T47D (cell line): ENCODE data around the gene PARD3.
A peak's percentile ranks its signal among the peaks of the same experiment; 100 is the strongest.

Experiments used
- DNase-seq, 2 experiments: peaks; one replicate each; pipeline versions ENCODE4 v3.0.0 to v3.0.0-alpha.2; 2011 to 2012; ENCODE audit warnings: low read depth in 1 of 2, low spot score in 1 of 2
- JUND ChIP-seq: IDR thresholded peaks from 2 replicates; pipeline ENCODE4 v1.6.1; 2012; ENCODE audit warnings: low read depth
- in situ Hi-C: cut with HindIII; loops from 2 replicates; pipeline ENCODE4 v1.10.0; 2016; ENCODE audit warnings: low sequenced_read_pairs, low pct_unique_long_range_greater_than_20kb

Gene PARD3

DNA sequence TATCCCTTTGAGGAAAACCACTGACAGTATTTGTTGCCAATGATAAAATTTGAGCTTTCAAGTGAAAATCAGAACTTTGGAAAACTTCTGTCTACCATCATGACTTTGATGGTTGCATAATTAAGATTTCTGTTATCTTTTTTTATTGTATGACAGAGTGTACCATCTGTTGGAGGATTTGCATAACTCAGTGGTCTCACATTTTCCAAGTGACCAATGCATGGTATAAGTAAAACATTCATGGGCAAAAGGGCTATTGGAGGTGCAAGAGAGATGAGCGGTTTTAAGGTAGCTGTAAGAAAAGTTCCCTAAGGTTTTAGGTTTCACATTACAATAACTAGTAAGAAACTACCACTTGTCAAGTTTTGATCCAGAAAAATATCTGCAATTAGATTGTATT, 625.3 kb downstream of the PARD3 start:
- TF ChIP-seq JUND: no peak
- in situ Hi-C loops: no loop called here
- no peak for DNase-seq

DNA sequence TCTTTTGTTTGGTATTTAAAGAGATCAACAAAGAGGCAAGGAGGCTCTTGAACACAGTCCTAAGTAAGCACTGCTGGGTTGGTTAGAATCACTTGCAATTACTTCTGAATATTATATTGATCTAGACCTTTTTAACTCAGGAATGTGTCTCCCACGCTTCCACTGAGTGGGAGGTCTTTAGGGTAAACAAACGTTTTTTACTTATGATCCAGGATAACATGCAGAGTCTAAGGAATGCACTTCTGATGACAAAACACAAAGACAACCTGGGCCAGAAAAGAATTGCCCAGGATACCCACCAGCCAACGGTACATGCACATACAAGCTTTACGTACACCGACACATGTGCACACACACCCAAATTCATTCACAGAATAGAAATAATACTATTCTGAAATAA, 626.9 kb downstream of the PARD3 start:
- in situ Hi-C loops: no loop called here
- TF ChIP-seq JUND: no peak
- DNase-seq: no peak

DNA sequence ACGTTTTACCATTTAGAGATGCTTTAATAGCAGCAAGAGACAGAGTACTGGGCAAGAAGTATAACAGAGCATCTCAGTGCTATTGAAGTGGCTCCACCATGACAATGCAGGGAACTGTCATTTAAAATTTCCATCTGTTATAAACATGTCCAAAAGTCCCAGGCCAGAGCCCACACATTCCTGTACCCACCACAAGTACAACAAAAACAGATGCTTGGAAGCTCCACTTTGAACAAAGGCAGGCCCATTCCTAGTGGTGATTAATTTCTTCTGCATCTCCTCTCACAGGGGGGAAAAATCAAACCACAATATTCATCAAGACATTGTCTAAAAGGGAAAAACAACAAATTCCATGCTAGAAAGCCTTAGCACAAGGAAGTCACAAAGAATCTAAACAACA, 627.9 kb downstream of the PARD3 start:
- TF ChIP-seq JUND: no peak
- in situ Hi-C loops: no loop called here
- no peak for DNase-seq

DNA sequence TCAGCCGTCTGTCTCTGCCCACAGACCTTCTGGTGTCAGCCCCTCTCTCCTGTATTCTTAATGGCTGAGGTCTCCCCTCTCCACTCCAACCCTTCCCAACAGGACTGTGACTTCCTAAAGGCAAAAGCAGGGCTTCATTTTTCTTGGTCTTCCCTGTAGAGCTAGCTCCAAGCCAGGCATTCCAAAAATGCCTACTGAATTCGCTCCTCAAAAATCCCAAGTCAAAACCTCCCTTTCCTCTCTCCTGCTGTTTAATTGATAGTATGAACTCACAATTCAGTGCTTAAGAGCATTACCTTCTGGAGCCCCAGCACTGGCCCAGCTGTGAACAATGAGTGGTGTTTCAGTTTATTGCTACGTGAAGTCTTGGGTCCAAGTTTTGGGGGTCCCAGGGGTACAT, 628.4 kb downstream of the PARD3 start:
- in situ Hi-C loops: no loop called here
- no peak for DNase-seq
- TF ChIP-seq JUND: no peak

DNA sequence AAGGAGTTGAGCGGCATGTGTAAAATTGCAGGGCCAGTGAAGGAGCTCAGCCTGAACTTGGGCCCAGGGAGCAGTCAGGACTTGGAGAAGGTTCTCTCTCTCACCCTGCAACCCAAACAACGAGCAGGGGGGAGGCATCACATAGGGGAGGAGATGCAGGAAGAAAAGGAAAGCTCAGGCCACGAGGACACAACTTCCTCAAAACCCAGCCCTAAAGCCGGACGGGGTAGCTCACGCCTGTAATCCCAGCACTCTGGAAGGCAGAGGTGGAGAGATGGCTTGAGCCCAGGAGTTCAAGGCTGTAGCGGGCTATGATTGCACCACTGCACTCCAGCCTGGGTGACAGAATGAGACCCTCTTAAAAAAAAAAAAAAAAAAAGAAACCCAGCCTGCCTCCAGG, 629.1 kb downstream of the PARD3 start:
- no peak for DNase-seq
- in situ Hi-C loops: no loop called here
- TF ChIP-seq JUND: no peak

DNA sequence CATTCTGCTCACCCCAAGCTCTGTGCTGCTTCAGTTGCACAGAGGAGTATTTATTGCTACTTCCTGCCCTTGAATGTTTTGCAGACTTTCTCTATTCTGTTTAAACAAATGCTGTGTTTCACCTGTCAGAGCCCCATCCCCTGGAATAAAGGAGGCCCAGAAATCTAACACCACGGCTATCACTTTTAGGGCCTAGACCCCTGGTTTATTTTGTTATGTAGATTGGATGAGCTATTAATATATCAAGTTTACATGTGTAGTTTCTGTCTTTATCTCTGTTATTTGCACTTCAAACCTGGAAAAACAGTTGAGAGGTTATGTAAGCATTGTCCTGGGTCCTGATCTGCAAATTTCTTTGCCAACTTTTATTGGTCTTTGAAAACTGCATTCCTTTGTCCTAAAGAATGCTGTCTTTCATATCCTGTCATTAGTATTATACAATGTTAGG, 630.1 kb downstream of the PARD3 start:
- peak in 1 of 2 experiments; percentile 20 for DNase-seq
- in situ Hi-C loops: no loop called here
- TF ChIP-seq JUND: no peak

DNA sequence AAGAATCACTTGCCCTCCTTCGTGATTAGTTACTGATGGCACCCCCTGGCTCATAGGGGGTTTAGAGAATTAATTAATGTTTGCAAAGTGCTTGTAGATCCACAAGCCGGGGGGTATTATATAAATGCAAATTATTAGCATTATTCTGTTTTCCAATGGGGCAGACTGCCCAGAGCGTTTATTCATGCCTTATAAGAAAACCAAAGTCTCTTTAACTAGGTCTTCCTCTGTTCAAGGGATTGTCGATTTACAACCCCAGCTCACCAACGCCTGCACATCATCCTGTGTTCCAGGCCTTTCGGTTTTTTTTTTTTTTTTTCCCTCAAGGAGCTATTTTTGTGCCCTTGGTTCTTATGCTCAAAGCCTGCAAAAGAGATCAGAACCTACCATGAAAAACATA, 630.7 kb downstream of the PARD3 start:
- no peak for TF ChIP-seq JUND
- in situ Hi-C loops: no loop called here
- no peak for DNase-seq

DNA sequence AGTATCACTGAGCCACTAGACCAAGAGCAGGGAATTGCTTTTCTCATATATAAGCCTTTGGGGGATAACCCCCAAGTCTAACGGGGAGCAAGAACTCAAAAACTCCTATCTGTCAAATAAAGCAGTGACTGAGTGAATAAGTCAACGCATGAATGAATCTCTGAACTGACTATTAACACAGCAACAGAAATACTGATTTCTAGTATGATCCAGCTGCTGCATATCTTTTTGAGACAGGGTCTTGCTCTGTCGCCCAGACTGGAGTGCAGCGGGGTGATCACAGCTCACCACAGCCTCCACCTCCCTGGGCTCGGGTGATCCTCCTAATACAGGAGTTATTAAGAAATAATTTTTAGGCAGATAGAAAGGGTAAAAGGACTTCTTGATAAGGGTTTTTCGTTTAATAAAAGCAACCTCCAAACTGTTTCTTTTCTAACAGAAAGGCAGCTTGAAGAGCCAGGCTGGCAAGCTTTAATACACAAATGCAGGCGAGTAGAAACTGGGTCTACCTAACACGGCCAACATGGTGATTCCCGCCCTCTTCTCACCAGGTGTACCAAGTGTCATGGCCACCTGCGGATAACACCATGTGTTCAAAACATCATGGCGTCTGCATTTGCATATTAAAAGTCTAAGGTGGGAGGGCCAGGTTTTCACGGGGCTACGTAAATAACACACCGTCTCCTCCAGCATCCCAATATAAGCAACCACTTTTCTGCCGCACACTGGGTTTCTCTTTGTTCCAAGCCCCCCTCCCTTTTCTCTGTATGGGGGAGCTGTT, 631.9 kb downstream of the PARD3 start:
- TF ChIP-seq JUND: no peak
- DNase-seq: no peak
- in situ Hi-C loops: no loop called here

DNA sequence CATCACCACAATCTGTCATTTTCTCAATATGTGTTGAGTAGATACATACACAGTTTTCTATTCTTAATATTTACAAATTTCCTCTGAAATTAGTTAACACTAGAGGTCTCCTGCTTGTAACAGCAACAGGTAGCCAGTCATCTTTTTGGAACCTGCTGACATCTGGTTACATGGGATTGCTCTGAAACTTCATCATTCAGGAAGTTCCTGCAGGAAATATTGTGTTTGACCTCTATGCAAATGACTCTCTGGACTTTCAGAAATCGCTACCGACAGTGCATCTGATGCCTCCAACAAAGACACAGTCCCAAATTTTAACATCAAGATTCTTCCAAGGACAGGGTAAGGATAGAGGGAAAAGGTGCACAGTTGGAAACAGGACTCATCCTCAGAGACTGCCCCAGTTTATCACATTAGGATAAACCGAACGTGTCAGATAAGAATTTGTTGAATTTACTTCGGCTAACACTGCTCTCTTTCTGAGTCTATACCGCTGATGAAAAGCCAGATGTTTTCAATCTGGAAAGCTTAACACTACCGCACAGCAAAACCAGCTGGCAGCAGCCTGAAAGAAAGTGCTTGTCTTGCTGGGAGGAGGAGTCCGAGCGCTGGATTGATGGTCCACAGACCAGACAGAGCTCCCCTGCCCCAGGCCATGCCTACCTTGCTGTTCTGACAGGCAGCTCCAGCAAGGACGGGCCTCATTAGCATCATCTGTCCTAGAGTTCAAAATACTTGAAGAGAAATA, 633.4 kb downstream of the PARD3 start:
- DNase-seq: no peak
- TF ChIP-seq JUND: no peak
- in situ Hi-C loops: no loop called here

DNA sequence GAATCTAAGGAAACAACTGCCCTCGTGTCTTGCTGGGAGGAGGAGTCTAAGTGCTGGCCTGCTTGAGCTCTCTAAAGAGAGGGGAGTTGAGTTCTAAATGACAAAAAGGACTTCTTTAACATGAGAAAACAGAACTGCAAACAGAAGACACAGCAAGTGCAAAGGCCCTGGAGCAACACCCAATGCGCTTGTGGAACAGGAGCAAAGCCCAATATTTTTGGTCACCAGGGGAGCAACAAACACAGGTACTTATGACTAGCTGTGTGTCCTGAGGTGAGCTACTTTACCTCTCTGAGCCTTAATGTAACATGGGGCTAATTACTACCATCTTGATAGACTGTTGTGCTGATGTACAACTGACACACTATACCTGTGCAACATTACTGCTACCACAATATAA, 634.3 kb downstream of the PARD3 start:
- no peak for DNase-seq
- TF ChIP-seq JUND: no peak

DNA sequence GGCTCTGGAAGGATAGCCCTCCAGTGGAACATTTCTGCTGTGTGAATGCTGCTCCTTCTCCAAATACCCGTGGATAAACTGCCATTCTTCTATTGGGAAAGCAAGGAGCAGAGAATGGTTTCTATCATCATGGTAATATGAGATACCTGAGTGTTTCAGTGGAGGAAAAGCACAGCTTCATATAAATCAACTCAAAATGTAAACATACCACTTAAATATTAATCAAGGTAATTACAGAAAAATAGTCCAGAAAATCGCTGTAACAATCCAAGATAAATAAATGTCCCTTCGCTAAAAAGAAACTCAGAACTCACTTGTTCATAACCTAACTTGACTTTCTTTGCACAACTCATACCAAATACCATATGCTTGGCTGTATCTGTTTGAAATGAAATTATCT, 635.8 kb downstream of the PARD3 start:
- no peak for DNase-seq
- in situ Hi-C loops: no loop called here
- no peak for TF ChIP-seq JUND

More for the DNA sequence above, 634.3 kb downstream of the PARD3 start:
- in situ Hi-C loops: no loop called here

DNA sequence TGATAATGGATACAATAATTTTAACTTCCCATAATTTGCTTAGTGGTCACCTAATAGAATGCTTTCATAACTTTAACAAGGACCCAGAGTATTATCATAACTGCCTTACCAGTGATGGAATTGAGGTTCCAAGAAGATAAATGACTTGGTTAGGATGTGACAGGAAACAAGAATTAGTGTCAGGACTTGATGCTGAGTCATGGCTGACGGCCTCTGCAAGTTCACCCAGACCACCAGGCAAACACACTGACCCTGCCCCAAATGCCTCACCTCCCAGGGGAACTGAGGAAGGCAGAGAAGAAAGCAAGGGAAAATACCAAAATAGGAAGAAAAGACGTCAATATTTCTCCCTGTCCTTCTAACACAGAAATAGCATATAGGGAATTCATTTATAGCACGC, 636.3 kb downstream of the PARD3 start:
- no peak for TF ChIP-seq JUND
- in situ Hi-C loops: no loop called here
- DNase-seq: no peak

DNA sequence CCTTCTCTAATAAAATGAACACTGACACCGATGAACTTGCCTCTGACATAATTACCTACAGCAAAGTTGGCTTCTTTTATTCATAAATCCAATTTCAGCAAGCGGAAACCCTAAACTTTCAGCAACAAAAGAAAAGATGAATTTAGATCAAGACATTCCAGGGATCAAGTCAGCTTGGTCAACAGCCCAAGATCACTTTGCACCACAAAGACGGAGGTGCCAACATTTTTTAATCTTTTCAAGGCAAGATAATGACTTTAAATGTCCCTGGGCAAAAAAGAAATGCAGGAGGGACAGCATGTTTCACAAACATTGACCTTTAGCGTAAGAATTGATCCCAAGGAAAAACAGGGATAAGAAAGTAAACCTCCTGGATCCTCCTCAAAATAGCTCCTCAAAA, 636.9 kb downstream of the PARD3 start:
- DNase-seq: no peak
- in situ Hi-C loops: no loop called here
- TF ChIP-seq JUND: no peak
